Activated CD4-positive, alpha-beta memory T cell treated with anti-CD3 and anti-CD28 coated beads, Interleukin-2, amount 10 ng/mL, durations not matched to agents 7 days and 5 days (primary cell): Measurements from ENCODE around the gene TMTC1. TPM values are rescaled to one million over a fixed set of nuclear protein-coding genes. Genes with fewer than 3 reads are reported as not detected.
A peak's percentile ranks its signal among the peaks of the same experiment; 100 is the strongest.

Experiments used
- CTCF ChIA-PET: fragments of 350-600 bp; sonication (Branson Sonifier 250); formaldehyde crosslinking; loops from one replicate; lab custom pipeline; 2021; ENCODE audit warnings: antibody characterized with exemption, inconsistent platforms; lab: Charles Lee
- POLR2A ChIA-PET: fragments of 350-600 bp; sonication (Branson Sonifier 250); formaldehyde crosslinking; loops from one replicate; lab custom pipeline; 2021; ENCODE audit warnings: antibody characterized with exemption; lab: Charles Lee
- DNase-seq: peaks from one replicate; pipeline ENCODE4 v3.0.0-alpha.2; 2020
- H3K27ac Mint-ChIP-seq: one replicate; pipeline ENCODE4 v1.8.0; 2021; ENCODE audit warnings: mild to moderate bottlenecking, mixed read lengths
- H3K27me3 Mint-ChIP-seq: one replicate; pipeline ENCODE4 v1.8.0; 2021; ENCODE audit warnings: mixed read lengths
- H3K36me3 Mint-ChIP-seq: one replicate; pipeline ENCODE4 v1.8.0; 2021; ENCODE audit warnings: low read depth, mixed read lengths
- H3K4me1 Mint-ChIP-seq: one replicate; pipeline ENCODE4 v1.8.0; 2021; ENCODE audit warnings: mixed read lengths
- H3K4me3 Mint-ChIP-seq: one replicate; pipeline ENCODE4 v1.8.0; 2021; ENCODE audit warnings: mild to moderate bottlenecking, mixed read lengths
- H3K9me3 Mint-ChIP-seq: one replicate; pipeline ENCODE4 v1.8.0; 2021; ENCODE audit warnings: mixed read lengths
- total RNA-seq, 2 experiments: library from RNA; stranded (reverse); gene quantifications; one replicate each; pipeline ENCODE4 v1.2.3, GENCODE V29; 2021

Gene TMTC1
- total RNA-seq, 2 experiments from 2014 or later, result 0.63 to 0.93 TPM

GRCh38 chr12:29582677-29583272 is 201.0 kb downstream of the TMTC1 start:
- Mint-ChIP-seq H3K36me3 (no peaks in the 10 kb centered on the region), H3K4me1 (no peaks in the 10 kb centered on the region), H3K27ac (no peak overlapping the region), H3K4me3 (no peak overlapping the region), H3K27me3 (no peaks in the 10 kb centered on the region), H3K9me3 (no peaks in the 10 kb centered on the region)
- CTCF ChIA-PET, result no interaction called here
- POLR2A ChIA-PET, result no interaction called here
- no peak for DNase-seq

GRCh38 chr12:29582146-29582545 is 201.6 kb downstream of the TMTC1 start:
- Mint-ChIP-seq H3K4me1 (no peaks in the 10 kb centered on the region), H3K9me3 (no peaks in the 10 kb centered on the region), H3K4me3 (no peak overlapping the region), H3K27ac (no peak overlapping the region), H3K36me3 (no peaks in the 10 kb centered on the region), H3K27me3 (no peaks in the 10 kb centered on the region)
- ChIA-PET POLR2A (no interaction called here), CTCF (no interaction called here)
- DNase-seq, result no peak

- CTCF ChIA-PET, result no interaction called here
- POLR2A ChIA-PET, result no interaction called here
- H3K36me3 Mint-ChIP-seq, result no peaks in the 10 kb centered on the region
- no peak overlapping the region for H3K27ac Mint-ChIP-seq
- H3K4me3 Mint-ChIP-seq, result no peak overlapping the region
- H3K9me3 Mint-ChIP-seq, result no peaks in the 10 kb centered on the region
- no peaks in the 10 kb centered on the region for H3K4me1 Mint-ChIP-seq
- H3K27me3 Mint-ChIP-seq, result no peaks in the 10 kb centered on the region
- DNase-seq, result no peak
These were observed 202.1 kb downstream of the TMTC1 start for GRCh38 chr12:29581631-29582030.

DNA sequence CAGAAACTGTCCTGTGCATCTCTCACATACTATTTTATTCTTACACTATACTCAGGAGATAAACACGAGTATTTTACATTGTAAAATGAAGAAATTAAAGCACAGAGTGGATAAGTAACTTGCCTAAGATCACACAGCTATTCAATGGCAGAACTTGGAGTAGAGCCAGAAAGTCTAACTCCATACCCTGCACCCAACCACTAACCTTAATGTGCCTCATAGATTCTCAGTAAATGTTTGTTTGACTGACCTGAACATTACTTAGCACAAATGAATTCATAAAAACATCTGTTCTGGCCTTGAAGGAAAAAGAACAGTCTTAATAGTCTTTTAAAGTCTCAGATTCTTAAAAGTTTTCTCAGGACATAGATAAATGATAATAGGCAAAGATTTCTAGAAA is 202.8 kb downstream of the TMTC1 start:
- ChIA-PET CTCF (no interaction called here), POLR2A (no interaction called here)
- Mint-ChIP-seq H3K27me3 (no peaks in the 10 kb centered on the region), H3K36me3 (no peaks in the 10 kb centered on the region), H3K27ac (no peak overlapping the region), H3K9me3 (no peaks in the 10 kb centered on the region), H3K4me1 (no peaks in the 10 kb centered on the region), H3K4me3 (no peak overlapping the region)
- no peak for DNase-seq

GRCh38 chr12:29578731-29579130 is 205.0 kb downstream of the TMTC1 start:
- ChIA-PET CTCF (no interaction called here), POLR2A (no interaction called here)
- Mint-ChIP-seq H3K4me3 (no peak overlapping the region), H3K27me3 (peaks cover 3% of the 10 kb centered on the region), H3K9me3 (no peaks in the 10 kb centered on the region), H3K36me3 (no peaks in the 10 kb centered on the region), H3K27ac (no peak overlapping the region), H3K4me1 (no peaks in the 10 kb centered on the region)
- DNase-seq, result no peak

DNA sequence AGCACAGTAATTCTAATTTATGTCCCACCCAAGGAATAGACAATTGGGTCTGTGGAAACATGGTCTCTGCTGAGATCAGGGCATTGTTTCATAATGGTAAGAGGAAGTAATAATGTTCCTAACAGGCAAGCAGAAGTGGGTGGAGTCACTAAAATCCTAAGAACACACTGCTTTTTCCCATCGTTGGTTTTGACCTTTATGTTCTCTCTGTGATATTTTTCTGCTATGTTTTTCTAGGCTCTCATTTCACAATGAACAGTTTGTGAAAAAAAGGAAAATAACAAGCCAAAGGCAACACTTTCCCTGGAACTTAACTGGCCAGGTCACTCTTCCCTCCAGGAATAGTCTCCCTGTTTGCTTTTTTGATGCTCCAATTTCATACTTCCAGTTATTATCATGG is 205.7 kb downstream of the TMTC1 start:
- DNase-seq, result no peak
- no peaks in the 10 kb centered on the region for H3K9me3 Mint-ChIP-seq
- H3K4me3 Mint-ChIP-seq, result no peak overlapping the region
- H3K27me3 Mint-ChIP-seq, result peaks cover 3% of the 10 kb centered on the region
- no peaks in the 10 kb centered on the region for H3K4me1 Mint-ChIP-seq
- no peaks in the 10 kb centered on the region for H3K36me3 Mint-ChIP-seq
- ChIA-PET CTCF (no interaction called here), POLR2A (no interaction called here)
- H3K27ac Mint-ChIP-seq, result no peak overlapping the region

DNA sequence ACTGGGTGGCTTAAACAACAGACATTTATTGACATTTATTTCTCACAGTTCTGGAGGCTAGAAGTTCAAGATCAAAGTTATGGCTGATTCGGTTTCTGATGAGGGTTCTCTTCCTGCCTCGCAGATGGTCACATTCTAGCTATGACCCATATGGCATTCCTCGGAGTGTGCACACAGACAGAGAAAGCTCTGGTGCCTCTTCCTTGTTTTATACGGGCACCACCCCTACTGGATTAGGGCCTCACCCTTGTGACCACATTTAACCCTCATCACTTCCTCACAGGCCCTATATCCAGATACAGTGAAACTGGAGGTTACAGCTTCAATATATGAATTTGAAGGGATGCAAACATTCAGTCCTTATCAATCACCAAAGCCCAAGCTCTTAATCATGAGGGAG is 209.2 kb downstream of the TMTC1 start:
- Mint-ChIP-seq H3K36me3 (no peaks in the 10 kb centered on the region), H3K4me3 (no peak overlapping the region), H3K9me3 (no peaks in the 10 kb centered on the region), H3K4me1 (no peaks in the 10 kb centered on the region), H3K27ac (no peak overlapping the region), H3K27me3 (peaks cover 3% of the 10 kb centered on the region)
- DNase-seq, result no peak
- ChIA-PET POLR2A (no interaction called here), CTCF (no interaction called here)

GRCh38 chr12:29572938-29573337 is 210.8 kb downstream of the TMTC1 start:
- no peak for DNase-seq
- Mint-ChIP-seq H3K9me3 (no peaks in the 10 kb centered on the region), H3K27ac (no peak overlapping the region), H3K27me3 (peaks cover 3% of the 10 kb centered on the region), H3K4me1 (no peaks in the 10 kb centered on the region), H3K4me3 (no peak overlapping the region), H3K36me3 (no peaks in the 10 kb centered on the region)
- POLR2A ChIA-PET, result no interaction called here
- CTCF ChIA-PET, result no interaction called here

- H3K27me3 Mint-ChIP-seq, result peaks cover 3% of the 10 kb centered on the region
These were observed 211.3 kb downstream of the TMTC1 start for GRCh38 chr12:29572464-29572863.

GRCh38 chr12:29569132-29569757 is 214.5 kb downstream of the TMTC1 start:
- Mint-ChIP-seq H3K9me3 (no peaks in the 10 kb centered on the region), H3K4me3 (no peak overlapping the region), H3K4me1 (no peaks in the 10 kb centered on the region), H3K27ac (no peak overlapping the region), H3K27me3 (no peaks in the 10 kb centered on the region), H3K36me3 (no peaks in the 10 kb centered on the region)
- ChIA-PET CTCF (interaction anchor here (0.6 kb wide), 1 partner anchor 1749 kb away, joined by 5 read pairs; no protein-coding TSS in a partner anchor), POLR2A (no interaction called here)
- DNase-seq, result no peak

More at GRCh38 chr12:29572464-29572863, 211.3 kb downstream of the TMTC1 start:
- H3K36me3 Mint-ChIP-seq, result no peaks in the 10 kb centered on the region
- H3K9me3 Mint-ChIP-seq, result no peaks in the 10 kb centered on the region
- CTCF ChIA-PET, result no interaction called here
- no peak for DNase-seq
- H3K4me1 Mint-ChIP-seq, result no peaks in the 10 kb centered on the region
- H3K4me3 Mint-ChIP-seq, result no peak overlapping the region
- H3K27ac Mint-ChIP-seq, result no peak overlapping the region
- POLR2A ChIA-PET, result no interaction called here

- H3K27me3 Mint-ChIP-seq, result peaks cover 2% of the 10 kb centered on the region
- CTCF ChIA-PET, result no interaction called here
- no peaks in the 10 kb centered on the region for H3K4me1 Mint-ChIP-seq
- H3K4me3 Mint-ChIP-seq, result no peak overlapping the region
- H3K36me3 Mint-ChIP-seq, result no peaks in the 10 kb centered on the region
- no peak overlapping the region for H3K27ac Mint-ChIP-seq
- H3K9me3 Mint-ChIP-seq, result no peaks in the 10 kb centered on the region
- no peak for DNase-seq
- POLR2A ChIA-PET, result no interaction called here
These were observed 217.3 kb downstream of the TMTC1 start for GRCh38 chr12:29566441-29566840.

DNA sequence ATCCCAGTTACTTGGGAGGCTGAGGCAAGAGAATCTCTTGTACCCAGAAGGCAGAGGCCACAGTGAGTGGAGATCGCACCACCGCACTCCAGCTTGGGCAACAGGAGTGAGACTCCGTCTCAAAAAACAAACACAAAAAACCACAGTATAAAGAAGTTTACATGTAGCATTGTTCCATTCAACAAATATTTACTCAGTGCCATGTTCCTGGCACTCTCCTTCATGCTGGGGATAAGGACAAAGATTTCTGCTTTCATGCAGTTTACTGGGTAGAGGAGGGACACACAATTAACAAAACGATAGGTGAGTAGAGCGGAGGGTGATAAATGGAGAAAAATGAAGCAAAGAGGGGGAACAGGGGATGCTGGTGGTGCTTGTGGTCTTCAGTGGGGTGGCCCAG is 218.0 kb downstream of the TMTC1 start:
- Mint-ChIP-seq H3K27ac (no peak overlapping the region), H3K27me3 (peaks cover 4% of the 10 kb centered on the region), H3K4me1 (no peaks in the 10 kb centered on the region), H3K36me3 (no peaks in the 10 kb centered on the region), H3K9me3 (no peaks in the 10 kb centered on the region), H3K4me3 (no peak overlapping the region)
- no peak for DNase-seq
- CTCF ChIA-PET, result no interaction called here
- POLR2A ChIA-PET, result no interaction called here

GRCh38 chr12:29564925-29565324 is 218.8 kb downstream of the TMTC1 start:
- no peak for DNase-seq
- H3K9me3 Mint-ChIP-seq, result no peaks in the 10 kb centered on the region
- no peaks in the 10 kb centered on the region for H3K36me3 Mint-ChIP-seq
- peaks cover 4% of the 10 kb centered on the region for H3K27me3 Mint-ChIP-seq
- H3K27ac Mint-ChIP-seq, result no peak overlapping the region
- CTCF ChIA-PET, result no interaction called here
- POLR2A ChIA-PET, result no interaction called here
- H3K4me3 Mint-ChIP-seq, result no peak overlapping the region
- no peaks in the 10 kb centered on the region for H3K4me1 Mint-ChIP-seq

GRCh38 chr12:29563636-29564035 is 220.1 kb downstream of the TMTC1 start:
- Mint-ChIP-seq H3K4me1 (no peaks in the 10 kb centered on the region), H3K27me3 (peaks cover 6% of the 10 kb centered on the region), H3K27ac (no peak overlapping the region), H3K4me3 (peak overlapping the region; percentile 9), H3K36me3 (no peaks in the 10 kb centered on the region), H3K9me3 (no peaks in the 10 kb centered on the region)
- CTCF ChIA-PET, result no interaction called here
- no peak for DNase-seq
- POLR2A ChIA-PET, result no interaction called here
